GM21447 (cell line): Measurements from ENCODE around the gene SSX3.
"Not testable (repeated sequence)": the region's sequence is repeated elsewhere in the genome, so short reads cannot be mapped to it uniquely, and the experiment has no call there.

Source experiments
- ATAC-seq: cut with Tn5 transposase; IDR thresholded peaks from one replicate; pipeline ENCODE4 v1.9.1; 2021; ENCODE audit not compliant: unreplicated experiment

The SSX3 gene

GRCh38 chrX:48356315-48357094, at the start of gene SSX3:
Gene SSX3, minus strand, starts transcription at chrX:48356703. Its CDS starts 1,454 bp downstream, at chrX:48355249.
- ATAC-seq, result not testable (repeated sequence)

- ATAC-seq, result not testable (repeated sequence)
Measured at GRCh38 chrX:48397825-48398224, 41.3 kb upstream of the SSX3 start.

- not testable (repeated sequence) for ATAC-seq
Measured at GRCh38 chrX:48396931-48397330, 40.4 kb upstream of the SSX3 start.

- ATAC-seq, result not testable (repeated sequence)
Measured at GRCh38 chrX:48383239-48383638, 26.7 kb upstream of the SSX3 start, which contains the start of gene SSX4. Gene SSX4, plus strand, starts transcription at chrX:48383539. Its CDS starts 515 bp downstream, at chrX:48384054.

- not testable (repeated sequence) for ATAC-seq
Measured at GRCh38 chrX:48370408-48370807, 13.9 kb upstream of the SSX3 start.

- not testable (repeated sequence) for ATAC-seq
Measured at GRCh38 chrX:48367717-48368408, 11.4 kb upstream of the SSX3 start.

GRCh38 chrX:48359281-48359680, 2.8 kb upstream of the SSX3 start:
- ATAC-seq, result not testable (repeated sequence)

- ATAC-seq, result no peak
Measured at GRCh38 chrX:48357681-48358080, 1.2 kb upstream of the SSX3 start.

GRCh38 chrX:48346059-48346458, 10.4 kb downstream of the SSX3 start:
- not testable (repeated sequence) for ATAC-seq

- not testable (repeated sequence) for ATAC-seq
Measured at GRCh38 chrX:48313996-48314395, 42.5 kb downstream of the SSX3 start.

GRCh38 chrX:48306175-48306574, 50.3 kb downstream of the SSX3 start:
- ATAC-seq, result no peak
